Hepatocyte (in vitro differentiated cells): Measurements from ENCODE around the gene CENPK. TPM values are rescaled to one million over a fixed set of nuclear protein-coding genes. Genes with fewer than 3 reads are reported as not detected.

Experiments
- DNase-seq: peaks from one replicate; pipeline ENCODE4 v3.0.0-alpha.2; 2016; ENCODE audit warnings: low spot score
- H2AFZ ChIP-seq: fragments of 200-600 bp; sonication (generic); 2 replicates; pipeline ENCODE4 v1.6.0; 2016; ENCODE audit warnings: antibody characterized with exemption, mild to moderate bottlenecking
- H3K27ac ChIP-seq: fragments of 200-600 bp; sonication (generic); 2 replicates; pipeline ENCODE4 v1.5.1; 2016; ENCODE audit warnings: mild to moderate bottlenecking
- H3K27me3 ChIP-seq: fragments of 200-600 bp; sonication (generic); 2 replicates; pipeline ENCODE4 v1.6.1; 2016
- H3K36me3 ChIP-seq: fragments of 200-600 bp; sonication (generic); replicated peaks from 2 replicates; pipeline ENCODE4 v1.5.1; 2016; ENCODE audit warnings: low read depth; ENCODE audit not compliant: insufficient read depth
- H3K4me1 ChIP-seq: fragments of 200-600 bp; sonication (generic); 2 replicates; pipeline ENCODE4 v1.5.1; 2016; ENCODE audit warnings: mild to moderate bottlenecking, moderate library complexity; ENCODE audit not compliant: insufficient read depth
- H3K4me2 ChIP-seq: fragments of 200-600 bp; sonication (generic); 2 replicates; pipeline ENCODE4 v1.6.0; 2016
- H3K4me3 ChIP-seq: fragments of 200-600 bp; sonication (generic); 2 replicates; pipeline ENCODE4 v1.5.1; 2016; ENCODE audit warnings: mild to moderate bottlenecking
- H3K79me2 ChIP-seq: fragments of 200-600 bp; sonication (generic); 2 replicates; pipeline ENCODE4 v1.6.0; 2017; ENCODE audit warnings: mild to moderate bottlenecking
- H3K9me2 ChIP-seq: fragments of 200-600 bp; sonication (generic); replicated peaks from 2 replicates; pipeline ENCODE4 v1.6.0; 2017; ENCODE audit warnings: mild to moderate bottlenecking; ENCODE audit not compliant: insufficient read depth
- H3K9me3 ChIP-seq: fragments of 200-600 bp; sonication (generic); 2 replicates; pipeline ENCODE4 v1.5.1; 2016; ENCODE audit warnings: low read depth, mild to moderate bottlenecking
- H4K20me1 ChIP-seq: fragments of 200-600 bp; sonication (generic); 2 replicates; pipeline ENCODE4 v1.6.0; 2016; ENCODE audit warnings: mild to moderate bottlenecking; ENCODE audit not compliant: insufficient read depth, poor library complexity, severe bottlenecking
- EZH2 ChIP-seq: fragments of 200-600 bp; sonication (generic); IDR thresholded peaks from 2 replicates; pipeline ENCODE4 v1.6.1; 2016; ENCODE audit warnings: antibody characterized with exemption, mild to moderate bottlenecking, borderline replicate concordance
- EZH2phosphoT487 ChIP-seq: fragments of 200-600 bp; sonication (generic); IDR thresholded peaks from one replicate; pipeline ENCODE4 v1.6.1; 2018; ENCODE audit warnings: antibody characterized with exemption, mild to moderate bottlenecking, low read depth, moderate library complexity; ENCODE audit not compliant: unreplicated experiment, severe bottlenecking
- WGBS: methylation state at CpG from one replicate; pipeline ENCODE4 v1.1.6; 2016; ENCODE audit warnings: low lambda C conversion rate; ENCODE audit errors: missing lambda C conversion rate; 5-methylcytosine and 5-hydroxymethylcytosine counted together
- polyA plus RNA-seq: library from polyadenylated mRNA; unstranded; fragments of >200 nt; fragmentation: Nextera tagmentation; extraction: Ambion mirVana; gene quantifications from 2 replicates; pipeline ENCODE4 v1.2.1, GENCODE V29; 2016
- total RNA-seq: library from RNA; depleted of rRNA; stranded (reverse); fragments of >200 nt; gene quantifications from 2 replicates; pipeline ENCODE4 v1.2.3, GENCODE V29; 2014
- TF ChIP-seq, protein P1 (sequence below): fragments of 200-600 bp; sonication (generic); IDR thresholded peaks from 2 replicates; pipeline ENCODE4 v1.5.1; 2016; ENCODE audit warnings: antibody characterized with exemption, mild to moderate bottlenecking; ENCODE audit not compliant: poor library complexity

Gene CENPK
- total and polyA plus RNA-seq, 2 experiments from 2014 or later: 11.4 to 15.5 TPM

DNA sequence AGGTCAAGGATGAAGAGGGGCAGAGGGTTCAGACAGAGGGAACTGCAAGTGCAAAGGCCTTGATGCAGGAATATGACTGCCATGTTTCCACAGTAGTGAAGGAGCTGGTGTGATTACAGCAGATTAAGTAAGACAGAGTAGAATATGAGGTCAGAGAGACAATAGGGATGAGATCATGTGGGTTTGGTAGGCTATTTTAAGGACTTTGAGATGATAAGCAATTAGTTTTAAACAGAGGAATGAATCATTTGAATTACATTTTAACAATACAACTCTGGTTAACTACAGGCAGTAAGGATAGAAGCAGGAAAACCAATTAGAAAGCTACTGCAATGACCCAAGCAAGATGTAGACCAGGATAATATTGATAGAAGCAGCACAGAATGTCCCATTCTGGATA is 7.7 kb downstream of the CENPK start:
- H3K4me1 ChIP-seq: no peaks in the 10 kb centered on the region
- no peak overlapping the region for H3K27ac ChIP-seq
- H4K20me1 ChIP-seq: no peaks in the 10 kb centered on the region
- H3K4me2 ChIP-seq: no peak overlapping the region
- no peaks in the 10 kb centered on the region for H3K9me2 ChIP-seq
- no peak overlapping the region for H3K4me3 ChIP-seq
- H3K27me3 ChIP-seq: no peaks in the 10 kb centered on the region
- H3K79me2 ChIP-seq: no peaks in the 10 kb centered on the region
- H3K9me3 ChIP-seq: no peaks in the 10 kb centered on the region
- TF ChIP-seq EZH2: no peak
- TF ChIP-seq EZH2phosphoT487: no peak
- H3K36me3 ChIP-seq: no peaks in the 10 kb centered on the region
- no peak overlapping the region for H2AFZ ChIP-seq
- no peak for DNase-seq

DNA sequence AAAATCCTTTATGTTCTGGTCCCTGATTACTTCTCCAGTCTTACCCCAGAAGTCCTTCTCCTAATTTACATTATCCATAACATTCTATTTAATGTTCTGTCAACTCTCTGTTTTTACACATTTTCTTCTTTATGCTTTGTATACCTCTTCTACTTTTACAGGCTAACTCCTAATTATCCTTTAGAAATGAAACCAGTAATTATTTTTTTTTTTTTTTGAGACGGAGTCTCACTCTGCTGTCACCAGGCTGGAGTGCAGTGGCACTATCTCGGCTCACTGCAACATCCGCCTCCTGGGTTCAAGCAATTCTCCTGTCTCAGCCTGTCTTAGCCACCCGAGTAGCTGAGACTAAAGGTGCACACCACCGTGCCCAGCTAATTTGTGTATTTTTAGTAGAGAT is 9.0 kb downstream of the CENPK start:
- Histone ChIP-seq H3K27me3 (no peaks in the 10 kb centered on the region), H2AFZ (no peak overlapping the region), H3K27ac (no peak overlapping the region), H3K9me3 (no peaks in the 10 kb centered on the region), H3K4me1 (no peaks in the 10 kb centered on the region), H3K36me3 (no peaks in the 10 kb centered on the region), H3K4me3 (no peak overlapping the region), H3K79me2 (no peaks in the 10 kb centered on the region), H4K20me1 (no peaks in the 10 kb centered on the region), H3K9me2 (no peaks in the 10 kb centered on the region), H3K4me2 (no peak overlapping the region)
- WGBS: 73% methylated on average over 5 of the region's 5 CpGs
- TF ChIP-seq EZH2: no peak
- TF ChIP-seq EZH2phosphoT487: no peak
- TF ChIP-seq, protein P1, sequence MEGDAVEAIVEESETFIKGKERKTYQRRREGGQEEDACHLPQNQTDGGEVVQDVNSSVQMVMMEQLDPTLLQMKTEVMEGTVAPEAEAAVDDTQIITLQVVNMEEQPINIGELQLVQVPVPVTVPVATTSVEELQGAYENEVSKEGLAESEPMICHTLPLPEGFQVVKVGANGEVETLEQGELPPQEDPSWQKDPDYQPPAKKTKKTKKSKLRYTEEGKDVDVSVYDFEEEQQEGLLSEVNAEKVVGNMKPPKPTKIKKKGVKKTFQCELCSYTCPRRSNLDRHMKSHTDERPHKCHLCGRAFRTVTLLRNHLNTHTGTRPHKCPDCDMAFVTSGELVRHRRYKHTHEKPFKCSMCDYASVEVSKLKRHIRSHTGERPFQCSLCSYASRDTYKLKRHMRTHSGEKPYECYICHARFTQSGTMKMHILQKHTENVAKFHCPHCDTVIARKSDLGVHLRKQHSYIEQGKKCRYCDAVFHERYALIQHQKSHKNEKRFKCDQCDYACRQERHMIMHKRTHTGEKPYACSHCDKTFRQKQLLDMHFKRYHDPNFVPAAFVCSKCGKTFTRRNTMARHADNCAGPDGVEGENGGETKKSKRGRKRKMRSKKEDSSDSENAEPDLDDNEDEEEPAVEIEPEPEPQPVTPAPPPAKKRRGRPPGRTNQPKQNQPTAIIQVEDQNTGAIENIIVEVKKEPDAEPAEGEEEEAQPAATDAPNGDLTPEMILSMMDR: no peak
- DNase-seq: no peak

DNA sequence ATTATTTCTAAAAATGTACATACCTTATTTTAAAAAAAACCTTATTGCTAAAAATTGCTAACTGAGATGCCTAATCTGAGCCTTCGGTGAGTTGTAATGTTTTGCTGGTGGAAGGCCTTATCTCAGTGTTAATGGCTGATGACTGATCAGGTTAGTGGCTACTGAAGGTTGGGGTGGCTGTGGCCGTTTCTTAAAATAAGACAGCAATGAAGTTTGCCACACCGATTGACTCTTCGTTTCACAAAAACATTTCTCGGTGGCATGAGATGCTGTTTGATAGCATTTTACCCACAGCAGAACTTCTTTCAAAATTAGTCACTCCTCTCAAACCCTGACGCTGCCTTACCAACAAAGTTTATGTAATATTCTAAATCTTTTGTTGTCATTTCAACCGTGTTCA is 14.7 kb downstream of the CENPK start:
- no peak overlapping the region for H3K27ac ChIP-seq
- no peaks in the 10 kb centered on the region for H3K79me2 ChIP-seq
- H3K9me2 ChIP-seq: no peaks in the 10 kb centered on the region
- no peak overlapping the region for H3K4me3 ChIP-seq
- no peak for TF ChIP-seq EZH2phosphoT487
- no peak for TF ChIP-seq EZH2
- TF ChIP-seq, protein P1: no peak
- no peak for DNase-seq
- no peak overlapping the region for H2AFZ ChIP-seq
- no peaks in the 10 kb centered on the region for H3K4me1 ChIP-seq
- H3K9me3 ChIP-seq: no peaks in the 10 kb centered on the region
- no peaks in the 10 kb centered on the region for H3K36me3 ChIP-seq
- H4K20me1 ChIP-seq: no peaks in the 10 kb centered on the region
- H3K27me3 ChIP-seq: no peaks in the 10 kb centered on the region
- 98% methylated on average over 7 of the region's 7 CpGs for WGBS
- H3K4me2 ChIP-seq: no peak overlapping the region

DNA sequence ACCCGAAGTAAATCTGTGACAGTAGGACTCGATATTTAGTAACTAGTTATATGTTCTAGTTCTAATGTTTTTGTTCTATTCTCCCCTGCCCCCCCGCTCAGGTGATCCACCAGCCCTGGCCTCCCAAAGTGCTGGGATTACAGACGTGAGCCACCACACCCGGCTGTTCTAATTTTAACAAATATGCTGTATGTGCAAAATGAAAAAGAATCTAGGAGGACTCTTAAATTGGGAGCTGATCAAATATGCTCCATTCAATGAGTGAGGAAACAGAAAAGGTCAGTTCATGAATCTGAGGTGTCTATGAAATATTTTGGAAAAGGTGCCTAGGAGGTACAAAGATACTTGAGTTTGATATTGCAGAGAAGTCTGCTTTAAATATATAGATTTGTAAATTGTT is 16.8 kb downstream of the CENPK start:
- no peak for DNase-seq
- TF ChIP-seq, protein P1: no peak
- TF ChIP-seq EZH2: no peak
- TF ChIP-seq EZH2phosphoT487: no peak
- Histone ChIP-seq H3K79me2 (no peaks in the 10 kb centered on the region), H3K9me3 (no peaks in the 10 kb centered on the region), H3K27ac (no peak overlapping the region), H3K4me3 (no peak overlapping the region), H2AFZ (no peak overlapping the region), H3K36me3 (no peaks in the 10 kb centered on the region), H3K4me2 (no peak overlapping the region), H3K27me3 (no peaks in the 10 kb centered on the region), H3K9me2 (no peaks in the 10 kb centered on the region), H3K4me1 (no peaks in the 10 kb centered on the region), H4K20me1 (no peaks in the 10 kb centered on the region)
- 96% methylated on average over 5 of the region's 5 CpGs for WGBS
